Keratinocyte (primary cell): ENCODE measurements around the gene DGCR8. TPM values are rescaled to one million over a fixed set of nuclear protein-coding genes. Genes with fewer than 3 reads are reported as not detected.

Experiments
- DNase-seq: peaks from one replicate; pipeline ENCODE4 v3.0.0-alpha.2; 2011; ENCODE audit warnings: low read depth, missing footprints, low spot score
- FAIRE-seq: peaks from 2 replicates; lab custom pipeline; 2011; peaks lifted over from hg19 to GRCh38; lab: Jason Lieb, UNC
- H2AFZ ChIP-seq: 2 replicates; pipeline ENCODE4 v1.6.0; 2012; ENCODE audit warnings: low read length, control low read depth, inconsistent platforms; ENCODE audit not compliant: control insufficient read depth
- H3K27ac ChIP-seq: 2 replicates; pipeline ENCODE4 v1.5.1; 2011; ENCODE audit warnings: low read length; ENCODE audit not compliant: control insufficient read depth, insufficient read depth
- H3K27me3 ChIP-seq: 3 replicates; pipeline ENCODE4 v1.6.0; 2011; ENCODE audit warnings: low read length; ENCODE audit not compliant: control insufficient read depth, insufficient read depth; ENCODE audit errors: extremely low read depth
- H3K36me3 ChIP-seq, 2 experiments: 2 replicates in 1 of 2; 3 replicates in 1 of 2; pipeline ENCODE4 v1.5.1; 2011; ENCODE audit warnings: low read length in 2 of 2, mild to moderate bottlenecking in 1 of 2; ENCODE audit not compliant: control insufficient read depth in 2 of 2, insufficient read depth in 2 of 2; ENCODE audit errors: extremely low read depth in 1 of 2
- H3K4me1 ChIP-seq: 3 replicates; pipeline ENCODE4 v1.5.1; 2011; ENCODE audit warnings: low read length; ENCODE audit not compliant: control insufficient read depth, insufficient read depth; ENCODE audit errors: extremely low read depth
- H3K4me2 ChIP-seq: 3 replicates; pipeline ENCODE4 v1.6.0; 2011; ENCODE audit warnings: low read depth, low read length; ENCODE audit not compliant: control insufficient read depth, insufficient read depth; ENCODE audit errors: extremely low read depth
- H3K4me3 ChIP-seq, 3 experiments: fragments of 200-600 bp in 1 of 3; sonication (generic) in 1 of 3; 2 replicates in 2 of 3; 3 replicates in 1 of 3; pipeline ENCODE4 v1.5.1; 2011 to 2016; ENCODE audit warnings: low read length in 3 of 3, mild to moderate bottlenecking in 3 of 3, control low read depth in 2 of 3, inconsistent platforms in 1 of 3, low read depth in 1 of 3, mixed read lengths in 1 of 3, mixed run types in 1 of 3, moderate library complexity in 1 of 3; ENCODE audit not compliant: control insufficient read depth in 2 of 3, insufficient read depth in 2 of 3; ENCODE audit errors: extremely low read depth in 1 of 3
- H3K79me2 ChIP-seq: 2 replicates; pipeline ENCODE4 v1.6.0; 2012; ENCODE audit warnings: low read length; ENCODE audit not compliant: control insufficient read depth, insufficient read depth
- H3K9ac ChIP-seq: 3 replicates; pipeline ENCODE4 v1.6.0; 2011; ENCODE audit warnings: low read length; ENCODE audit not compliant: control insufficient read depth, insufficient read depth; ENCODE audit errors: extremely low read depth
- H3K9me1 ChIP-seq: 3 replicates; pipeline ENCODE4 v1.6.0; 2011; ENCODE audit warnings: low read length; ENCODE audit not compliant: control insufficient read depth, insufficient read depth; ENCODE audit errors: extremely low read depth
- H3K9me3 ChIP-seq: 2 replicates; pipeline ENCODE4 v1.5.1; 2012; ENCODE audit warnings: low read depth, low read length; ENCODE audit not compliant: control insufficient read depth
- H4K20me1 ChIP-seq: 3 replicates; pipeline ENCODE4 v1.6.0; 2011; ENCODE audit warnings: low read length; ENCODE audit not compliant: control insufficient read depth, insufficient read depth; ENCODE audit errors: extremely low read depth
- CTCF ChIP-seq, 3 experiments: IDR thresholded peaks in 1 of 3; conservative IDR thresholded peaks in 1 of 3; optimal IDR thresholded peaks in 1 of 3; 2 replicates in 2 of 3; 3 replicates in 1 of 3; pipeline versions ENCODE3 to v1.5.1; 2011; ENCODE audit warnings: low read length in 3 of 3, mild to moderate bottlenecking in 3 of 3, moderate library complexity in 2 of 3, control low read depth in 1 of 3, inconsistent platforms in 1 of 3; ENCODE audit not compliant: insufficient read depth in 2 of 3; ENCODE audit errors: extremely low read depth in 1 of 3
- EZH2 ChIP-seq: IDR thresholded peaks from one replicate; pipeline ENCODE4 v1.6.1; 2012; ENCODE audit warnings: inconsistent platforms, mild to moderate bottlenecking, low read length, moderate library complexity
- dilution Hi-C: fragments of 300-500 bp; cut with MboI; formaldehyde crosslinking; loops from one replicate; pipeline ENCODE4 v1.7.0; 2020; ENCODE audit warnings: low sequenced_read_pairs; ENCODE audit not compliant: extremely low pct_ligation_motif_present
- polyA plus RNA-seq, 5 experiments: library from polyadenylated mRNA; depleted of rRNA in 3 of 5; stranded (reverse) in 3 of 5; stranded (forward) in 1 of 5; unstranded in 1 of 5; fragments of >200 nt; gene quantifications; 1 replicate in 1 of 5; 2 replicates in 3 of 5; 3 replicates in 1 of 5; pipeline versions ENCODE4 v1.2.1 to v1.2.3, GENCODE V29; 2011 to 2012; ENCODE audit warnings: missing spikeins in 2 of 5, low read depth in 1 of 5, low replicate concordance in 1 of 5

The DGCR8 gene
- polyA plus RNA-seq, 1 donor (not counting 4 experiments of a cell fraction or from before 2014, with no cell fraction given) = 17.2 TPM

GRCh38 chr22:20101638-20102037, 21.6 kb downstream of the DGCR8 start:
- Histone ChIP-seq H3K9me3 (no peaks in the 10 kb centered on the region), H3K27ac (no peak overlapping the region), H4K20me1 (no peaks in the 10 kb centered on the region), H3K9ac (no peak overlapping the region), H3K4me2 (no peak overlapping the region), H3K79me2 (peaks cover 33% of the 10 kb centered on the region), H3K4me3 (no peak overlapping the region), H3K36me3 (peaks cover 32 to 47% of the 10 kb centered on the region in 2 experiments), H2AFZ (no peak overlapping the region), H3K4me1 (peaks cover 10% of the 10 kb centered on the region), H3K9me1 (no peaks in the 10 kb centered on the region), H3K27me3 (no peaks in the 10 kb centered on the region)
- FAIRE-seq (no peak), DNase-seq (no peak)
- dilution Hi-C loops = no loop called here
- TF ChIP-seq EZH2 (no peak), CTCF (optimal IDR thresholded peaks at IDR 0.05 in 1 of 3, IDR thresholded peaks at IDR 0.05 in 1 of 3, conservative IDR thresholded peaks at IDR 0.05 in 1 of 3; ENCODE audit: extremely low read depth in 1 of 3, insufficient read depth in 2 of 3, low read length in 3 of 3) (no peak)

GRCh38 chr22:20102203-20102780, 22.3 kb downstream of the DGCR8 start:
- Histone ChIP-seq H3K4me1 (peaks cover 10% of the 10 kb centered on the region), H3K9ac (no peak overlapping the region), H4K20me1 (no peaks in the 10 kb centered on the region), H3K4me2 (no peak overlapping the region), H3K27me3 (no peaks in the 10 kb centered on the region), H3K36me3 (peaks cover 39 to 53% of the 10 kb centered on the region in 2 experiments), H3K9me1 (no peaks in the 10 kb centered on the region), H3K4me3 (no peak overlapping the region), H3K79me2 (peaks cover 34% of the 10 kb centered on the region), H2AFZ (no peak overlapping the region), H3K27ac (no peak overlapping the region), H3K9me3 (no peaks in the 10 kb centered on the region)
- FAIRE-seq = no peak
- TF ChIP-seq CTCF (optimal IDR thresholded peaks at IDR 0.05 in 1 of 3, IDR thresholded peaks at IDR 0.05 in 1 of 3, conservative IDR thresholded peaks at IDR 0.05 in 1 of 3; ENCODE audit: extremely low read depth in 1 of 3, insufficient read depth in 2 of 3, low read length in 3 of 3) (peak in 1 of 3 experiments; percentile 10), EZH2 (no peak)
- no peak for DNase-seq
- dilution Hi-C loops = no loop called here
